Measurements from ENCODE around the gene DOCK2.

Gene DOCK2

DNA sequence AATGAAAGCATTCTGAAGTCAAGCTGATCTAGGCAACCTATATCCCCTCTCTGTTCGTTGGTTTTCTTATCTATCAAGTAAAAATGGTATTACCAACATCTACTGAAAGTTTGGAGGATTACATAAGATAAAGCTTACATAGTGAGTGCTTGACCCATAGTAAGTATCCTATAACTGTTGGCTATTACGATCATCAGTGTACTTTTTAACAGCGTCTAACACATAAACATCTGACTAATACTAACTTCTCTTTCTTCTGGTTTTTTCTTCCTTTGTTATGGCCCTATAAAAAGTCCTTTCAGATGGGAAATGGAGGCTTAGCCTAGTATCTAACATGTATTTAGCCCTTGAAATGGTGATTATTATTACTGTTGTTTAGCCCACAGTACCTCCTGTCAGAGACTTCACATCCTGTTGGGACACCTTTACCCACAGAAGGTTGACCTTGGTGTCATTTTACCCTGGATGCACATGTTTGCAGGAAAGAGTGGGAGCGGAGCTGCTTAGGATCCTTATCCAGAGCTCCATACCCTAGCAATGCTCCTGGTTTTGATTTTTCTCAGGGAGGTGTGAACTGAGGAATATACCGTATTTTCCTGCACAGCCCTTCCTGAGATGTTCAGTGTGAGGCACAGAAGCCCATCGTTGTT, 337.2 kb downstream of the DOCK2 start (continued):
- TF ChIP-seq, protein P1, sequence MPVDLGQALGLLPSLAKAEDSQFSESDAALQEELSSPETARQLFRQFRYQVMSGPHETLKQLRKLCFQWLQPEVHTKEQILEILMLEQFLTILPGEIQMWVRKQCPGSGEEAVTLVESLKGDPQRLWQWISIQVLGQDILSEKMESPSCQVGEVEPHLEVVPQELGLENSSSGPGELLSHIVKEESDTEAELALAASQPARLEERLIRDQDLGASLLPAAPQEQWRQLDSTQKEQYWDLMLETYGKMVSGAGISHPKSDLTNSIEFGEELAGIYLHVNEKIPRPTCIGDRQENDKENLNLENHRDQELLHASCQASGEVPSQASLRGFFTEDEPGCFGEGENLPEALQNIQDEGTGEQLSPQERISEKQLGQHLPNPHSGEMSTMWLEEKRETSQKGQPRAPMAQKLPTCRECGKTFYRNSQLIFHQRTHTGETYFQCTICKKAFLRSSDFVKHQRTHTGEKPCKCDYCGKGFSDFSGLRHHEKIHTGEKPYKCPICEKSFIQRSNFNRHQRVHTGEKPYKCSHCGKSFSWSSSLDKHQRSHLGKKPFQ (tag by site-specific recombination; IDR thresholded peaks at IDR 0.05), result no peak
- TF ChIP-seq ZNF777 (tag by site-specific recombination; IDR thresholded peaks at IDR 0.05; ENCODE audit: borderline replicate concordance), result no peak
- TF ChIP-seq, protein P2, sequence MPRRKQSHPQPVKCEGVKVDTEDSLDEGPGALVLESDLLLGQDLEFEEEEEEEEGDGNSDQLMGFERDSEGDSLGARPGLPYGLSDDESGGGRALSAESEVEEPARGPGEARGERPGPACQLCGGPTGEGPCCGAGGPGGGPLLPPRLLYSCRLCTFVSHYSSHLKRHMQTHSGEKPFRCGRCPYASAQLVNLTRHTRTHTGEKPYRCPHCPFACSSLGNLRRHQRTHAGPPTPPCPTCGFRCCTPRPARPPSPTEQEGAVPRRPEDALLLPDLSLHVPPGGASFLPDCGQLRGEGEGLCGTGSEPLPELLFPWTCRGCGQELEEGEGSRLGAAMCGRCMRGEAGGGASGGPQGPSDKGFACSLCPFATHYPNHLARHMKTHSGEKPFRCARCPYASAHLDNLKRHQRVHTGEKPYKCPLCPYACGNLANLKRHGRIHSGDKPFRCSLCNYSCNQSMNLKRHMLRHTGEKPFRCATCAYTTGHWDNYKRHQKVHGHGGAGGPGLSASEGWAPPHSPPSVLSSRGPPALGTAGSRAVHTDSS (tag by site-specific recombination; IDR thresholded peaks at IDR 0.05), result no peak
- no peak for TF ChIP-seq GFI1B (tag by site-specific recombination; IDR thresholded peaks at IDR 0.05)
- no peak for TF ChIP-seq ZNF48 (tag by site-specific recombination; IDR thresholded peaks at IDR 0.05)
- TF ChIP-seq, protein P3, sequence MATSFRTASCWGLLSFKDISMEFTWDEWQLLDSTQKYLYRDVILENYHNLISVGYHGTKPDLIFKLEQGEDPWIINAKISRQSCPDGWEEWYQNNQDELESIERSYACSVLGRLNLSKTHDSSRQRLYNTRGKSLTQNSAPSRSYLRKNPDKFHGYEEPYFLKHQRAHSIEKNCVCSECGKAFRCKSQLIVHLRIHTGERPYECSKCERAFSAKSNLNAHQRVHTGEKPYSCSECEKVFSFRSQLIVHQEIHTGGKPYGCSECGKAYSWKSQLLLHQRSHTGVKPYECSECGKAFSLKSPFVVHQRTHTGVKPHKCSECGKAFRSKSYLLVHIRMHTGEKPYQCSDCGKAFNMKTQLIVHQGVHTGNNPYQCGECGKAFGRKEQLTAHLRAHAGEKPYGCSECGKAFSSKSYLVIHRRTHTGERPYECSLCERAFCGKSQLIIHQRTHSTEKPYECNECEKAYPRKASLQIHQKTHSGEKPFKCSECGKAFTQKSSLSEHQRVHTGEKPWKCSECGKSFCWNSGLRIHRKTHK (tag by site-specific recombination; IDR thresholded peaks at IDR 0.05), result no peak
- TF ChIP-seq KLF10 (tag by site-specific recombination; IDR thresholded peaks at IDR 0.05), result no peak

DNA sequence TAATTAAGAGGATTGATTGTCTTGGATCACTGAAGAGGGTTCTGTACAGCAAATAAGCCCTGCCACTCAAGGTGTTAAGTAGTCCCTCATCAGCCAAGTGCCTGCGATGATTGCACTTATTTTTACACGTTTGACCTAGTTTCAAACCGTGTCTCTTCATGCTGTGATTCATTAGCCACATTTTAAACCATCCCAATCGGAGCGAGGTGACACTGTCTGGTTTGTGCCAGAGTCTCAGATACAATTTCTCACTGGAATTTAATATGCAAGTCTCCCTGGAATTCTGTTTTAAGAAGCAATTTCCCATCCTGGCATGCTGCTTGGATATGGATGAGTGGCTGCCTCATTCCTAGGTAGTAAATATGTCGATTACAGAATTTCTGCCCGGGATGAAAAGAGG, 341.6 kb downstream of the DOCK2 start:
- Histone ChIP-seq H3K4me1 (ENCODE audit: control insufficient read depth, insufficient read depth, low read length) (no peaks in the 10 kb centered on the region), H3K27ac (ENCODE audit: extremely low read depth, low read depth, low read length) (no peak overlapping the region), H3K36me3 (ENCODE audit: control insufficient read depth in 2 of 2, insufficient read depth in 1 of 2, low read length in 2 of 2) (no peaks in the 10 kb centered on the region), H3K4me3 (ENCODE audit: low read depth, low read length) (no peak overlapping the region), H3K9me3 (ENCODE audit: control insufficient read depth, insufficient read depth, low read depth, low read length) (no peaks in the 10 kb centered on the region)
- ChIA-PET CTCF (interaction anchor here (0.7 to 3.8 kb wide), 4 partner anchors 9 to 460 kb away, joined by 4 to 59 read pairs (median 17); no protein-coding TSS in a partner anchor), POLR2A (no interaction called here)
- no peak for TF ChIP-seq TRIM28 (IDR thresholded peaks at IDR 0.05; ENCODE audit: borderline replicate concordance, low read length)
- TF ChIP-seq ZNF140 (tag by site-specific recombination; IDR thresholded peaks at IDR 0.05), result no peak
- TF ChIP-seq, protein P4, sequence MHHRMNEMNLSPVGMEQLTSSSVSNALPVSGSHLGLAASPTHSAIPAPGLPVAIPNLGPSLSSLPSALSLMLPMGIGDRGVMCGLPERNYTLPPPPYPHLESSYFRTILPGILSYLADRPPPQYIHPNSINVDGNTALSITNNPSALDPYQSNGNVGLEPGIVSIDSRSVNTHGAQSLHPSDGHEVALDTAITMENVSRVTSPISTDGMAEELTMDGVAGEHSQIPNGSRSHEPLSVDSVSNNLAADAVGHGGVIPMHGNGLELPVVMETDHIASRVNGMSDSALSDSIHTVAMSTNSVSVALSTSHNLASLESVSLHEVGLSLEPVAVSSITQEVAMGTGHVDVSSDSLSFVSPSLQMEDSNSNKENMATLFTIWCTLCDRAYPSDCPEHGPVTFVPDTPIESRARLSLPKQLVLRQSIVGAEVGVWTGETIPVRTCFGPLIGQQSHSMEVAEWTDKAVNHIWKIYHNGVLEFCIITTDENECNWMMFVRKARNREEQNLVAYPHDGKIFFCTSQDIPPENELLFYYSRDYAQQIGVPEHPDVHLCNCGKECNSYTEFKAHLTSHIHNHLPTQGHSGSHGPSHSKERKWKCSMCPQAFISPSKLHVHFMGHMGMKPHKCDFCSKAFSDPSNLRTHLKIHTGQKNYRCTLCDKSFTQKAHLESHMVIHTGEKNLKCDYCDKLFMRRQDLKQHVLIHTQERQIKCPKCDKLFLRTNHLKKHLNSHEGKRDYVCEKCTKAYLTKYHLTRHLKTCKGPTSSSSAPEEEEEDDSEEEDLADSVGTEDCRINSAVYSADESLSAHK (tag by site-specific recombination; IDR thresholded peaks at IDR 0.05), result no peak
- TF ChIP-seq, protein P5, sequence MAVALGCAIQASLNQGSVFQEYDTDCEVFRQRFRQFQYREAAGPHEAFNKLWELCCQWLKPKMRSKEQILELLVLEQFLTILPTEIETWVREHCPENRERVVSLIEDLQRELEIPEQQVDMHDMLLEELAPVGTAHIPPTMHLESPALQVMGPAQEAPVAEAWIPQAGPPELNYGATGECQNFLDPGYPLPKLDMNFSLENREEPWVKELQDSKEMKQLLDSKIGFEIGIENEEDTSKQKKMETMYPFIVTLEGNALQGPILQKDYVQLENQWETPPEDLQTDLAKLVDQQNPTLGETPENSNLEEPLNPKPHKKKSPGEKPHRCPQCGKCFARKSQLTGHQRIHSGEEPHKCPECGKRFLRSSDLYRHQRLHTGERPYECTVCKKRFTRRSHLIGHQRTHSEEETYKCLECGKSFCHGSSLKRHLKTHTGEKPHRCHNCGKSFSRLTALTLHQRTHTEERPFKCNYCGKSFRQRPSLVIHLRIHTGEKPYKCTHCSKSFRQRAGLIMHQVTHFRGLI (tag by site-specific recombination; IDR thresholded peaks at IDR 0.05), result no peak
- TF ChIP-seq, protein P6, sequence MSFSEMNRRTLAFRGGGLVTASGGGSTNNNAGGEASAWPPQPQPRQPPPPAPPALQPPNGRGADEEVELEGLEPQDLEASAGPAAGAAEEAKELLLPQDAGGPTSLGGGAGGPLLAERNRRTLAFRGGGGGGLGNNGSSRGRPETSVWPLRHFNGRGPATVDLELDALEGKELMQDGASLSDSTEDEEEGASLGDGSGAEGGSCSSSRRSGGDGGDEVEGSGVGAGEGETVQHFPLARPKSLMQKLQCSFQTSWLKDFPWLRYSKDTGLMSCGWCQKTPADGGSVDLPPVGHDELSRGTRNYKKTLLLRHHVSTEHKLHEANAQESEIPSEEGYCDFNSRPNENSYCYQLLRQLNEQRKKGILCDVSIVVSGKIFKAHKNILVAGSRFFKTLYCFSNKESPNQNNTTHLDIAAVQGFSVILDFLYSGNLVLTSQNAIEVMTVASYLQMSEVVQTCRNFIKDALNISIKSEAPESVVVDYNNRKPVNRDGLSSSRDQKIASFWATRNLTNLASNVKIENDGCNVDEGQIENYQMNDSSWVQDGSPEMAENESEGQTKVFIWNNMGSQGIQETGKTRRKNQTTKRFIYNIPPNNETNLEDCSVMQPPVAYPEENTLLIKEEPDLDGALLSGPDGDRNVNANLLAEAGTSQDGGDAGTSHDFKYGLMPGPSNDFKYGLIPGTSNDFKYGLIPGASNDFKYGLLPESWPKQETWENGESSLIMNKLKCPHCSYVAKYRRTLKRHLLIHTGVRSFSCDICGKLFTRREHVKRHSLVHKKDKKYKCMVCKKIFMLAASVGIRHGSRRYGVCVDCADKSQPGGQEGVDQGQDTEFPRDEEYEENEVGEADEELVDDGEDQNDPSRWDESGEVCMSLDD (tag by site-specific recombination; IDR thresholded peaks at IDR 0.05), result no peak
- no peak for TF ChIP-seq YY2 (tag by site-specific recombination; IDR thresholded peaks at IDR 0.05)
- TF ChIP-seq GLI2 (tag by site-specific recombination; IDR thresholded peaks at IDR 0.05; ENCODE audit: borderline replicate concordance, low read depth), result no peak
- TF ChIP-seq, protein P7, sequence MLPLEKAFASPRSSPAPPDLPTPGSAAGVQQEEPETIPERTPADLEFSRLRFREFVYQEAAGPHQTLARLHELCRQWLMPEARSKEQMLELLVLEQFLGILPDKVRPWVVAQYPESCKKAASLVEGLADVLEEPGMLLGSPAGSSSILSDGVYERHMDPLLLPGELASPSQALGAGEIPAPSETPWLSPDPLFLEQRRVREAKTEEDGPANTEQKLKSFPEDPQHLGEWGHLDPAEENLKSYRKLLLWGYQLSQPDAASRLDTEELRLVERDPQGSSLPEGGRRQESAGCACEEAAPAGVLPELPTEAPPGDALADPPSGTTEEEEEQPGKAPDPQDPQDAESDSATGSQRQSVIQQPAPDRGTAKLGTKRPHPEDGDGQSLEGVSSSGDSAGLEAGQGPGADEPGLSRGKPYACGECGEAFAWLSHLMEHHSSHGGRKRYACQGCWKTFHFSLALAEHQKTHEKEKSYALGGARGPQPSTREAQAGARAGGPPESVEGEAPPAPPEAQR (tag by site-specific recombination; IDR thresholded peaks at IDR 0.05), result no peak
- TF ChIP-seq KLF7 (tag by site-specific recombination; IDR thresholded peaks at IDR 0.05; ENCODE audit: borderline replicate concordance), result no peak
- TF ChIP-seq ZNF792 (tag by site-specific recombination; IDR thresholded peaks at IDR 0.05), result no peak
- no peak for TF ChIP-seq ZNF670 (tag by site-specific recombination; IDR thresholded peaks at IDR 0.05; ENCODE audit: low read depth)
- TF ChIP-seq, protein P8, sequence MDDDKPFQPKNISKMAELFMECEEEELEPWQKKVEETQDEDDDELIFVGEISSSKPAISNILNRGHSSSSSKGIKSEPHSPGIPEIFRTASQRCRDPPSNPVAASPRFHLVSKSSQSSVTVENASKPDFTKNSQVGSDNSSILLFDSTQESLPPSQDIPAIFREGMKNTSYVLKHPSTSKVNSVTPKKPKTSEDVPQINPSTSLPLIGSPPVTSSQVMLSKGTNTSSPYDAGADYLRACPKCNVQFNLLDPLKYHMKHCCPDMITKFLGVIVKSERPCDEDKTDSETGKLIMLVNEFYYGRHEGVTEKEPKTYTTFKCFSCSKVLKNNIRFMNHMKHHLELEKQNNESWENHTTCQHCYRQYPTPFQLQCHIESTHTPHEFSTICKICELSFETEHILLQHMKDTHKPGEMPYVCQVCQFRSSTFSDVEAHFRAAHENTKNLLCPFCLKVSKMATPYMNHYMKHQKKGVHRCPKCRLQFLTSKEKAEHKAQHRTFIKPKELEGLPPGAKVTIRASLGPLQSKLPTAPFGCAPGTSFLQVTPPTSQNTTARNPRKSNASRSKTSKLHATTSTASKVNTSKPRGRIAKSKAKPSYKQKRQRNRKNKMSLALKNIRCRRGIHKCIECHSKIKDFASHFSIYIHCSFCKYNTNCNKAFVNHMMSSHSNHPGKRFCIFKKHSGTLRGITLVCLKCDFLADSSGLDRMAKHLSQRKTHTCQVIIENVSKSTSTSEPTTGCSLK (tag by site-specific recombination; IDR thresholded peaks at IDR 0.05), result no peak
- no peak for TF ChIP-seq ZNF514 (tag by site-specific recombination; IDR thresholded peaks at IDR 0.05)

All from HEK293 (cell line).